Measurements from ENCODE around the gene IFIT1B. TPM values are rescaled to one million over a fixed set of nuclear protein-coding genes. Genes with fewer than 3 reads are reported as not detected.
A peak's percentile ranks its signal among the peaks of the same experiment; 100 is the strongest.

Gene IFIT1B
- total and polyA plus RNA-seq, 9 of the 15 experiments (the other 6 are each of a cell fraction or from before 2014, with no cell fraction given) = not detected

DNA sequence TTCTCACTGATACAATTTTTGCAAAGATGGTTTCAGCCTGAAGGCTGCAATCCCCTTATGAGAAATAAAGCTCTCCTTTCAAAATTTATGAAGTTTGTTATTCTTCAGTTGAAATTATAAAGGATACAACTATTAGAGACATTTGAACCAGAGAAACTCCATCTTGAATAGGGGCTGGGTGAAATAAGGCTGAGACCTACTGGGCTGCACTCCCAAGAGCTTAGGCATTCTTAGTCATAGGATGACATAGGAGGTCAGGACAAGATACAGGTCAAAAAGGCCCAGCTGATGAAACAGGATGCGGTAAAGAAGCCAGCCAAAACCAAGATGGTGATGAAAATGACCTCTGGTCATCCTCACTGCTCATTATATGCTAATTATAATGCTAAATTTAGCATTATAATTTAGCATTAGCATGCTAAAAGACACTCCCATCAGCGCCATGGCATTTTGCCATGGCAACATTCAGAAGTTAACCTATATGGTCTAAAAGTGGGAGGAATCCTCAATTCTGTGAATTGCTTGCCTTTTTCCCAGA, 22.4 kb upstream of the IFIT1B start (continued):
- TF ChIP-seq, protein P1, sequence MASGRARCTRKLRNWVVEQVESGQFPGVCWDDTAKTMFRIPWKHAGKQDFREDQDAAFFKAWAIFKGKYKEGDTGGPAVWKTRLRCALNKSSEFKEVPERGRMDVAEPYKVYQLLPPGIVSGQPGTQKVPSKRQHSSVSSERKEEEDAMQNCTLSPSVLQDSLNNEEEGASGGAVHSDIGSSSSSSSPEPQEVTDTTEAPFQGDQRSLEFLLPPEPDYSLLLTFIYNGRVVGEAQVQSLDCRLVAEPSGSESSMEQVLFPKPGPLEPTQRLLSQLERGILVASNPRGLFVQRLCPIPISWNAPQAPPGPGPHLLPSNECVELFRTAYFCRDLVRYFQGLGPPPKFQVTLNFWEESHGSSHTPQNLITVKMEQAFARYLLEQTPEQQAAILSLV (tag; IDR thresholded peaks at IDR 0.05) = peak; percentile 66
- no peak for TF ChIP-seq RBM22 (IDR thresholded peaks at IDR 0.05; ENCODE audit: low read depth, low read length, poor library complexity, severe bottlenecking)
- no peak; the same call in 1 of the 2 replicates for TF ChIP-seq MEF2D (tag; conservative IDR thresholded peaks at IDR 0.05; ENCODE audit: low read depth)
- TF ChIP-seq, protein P2, sequence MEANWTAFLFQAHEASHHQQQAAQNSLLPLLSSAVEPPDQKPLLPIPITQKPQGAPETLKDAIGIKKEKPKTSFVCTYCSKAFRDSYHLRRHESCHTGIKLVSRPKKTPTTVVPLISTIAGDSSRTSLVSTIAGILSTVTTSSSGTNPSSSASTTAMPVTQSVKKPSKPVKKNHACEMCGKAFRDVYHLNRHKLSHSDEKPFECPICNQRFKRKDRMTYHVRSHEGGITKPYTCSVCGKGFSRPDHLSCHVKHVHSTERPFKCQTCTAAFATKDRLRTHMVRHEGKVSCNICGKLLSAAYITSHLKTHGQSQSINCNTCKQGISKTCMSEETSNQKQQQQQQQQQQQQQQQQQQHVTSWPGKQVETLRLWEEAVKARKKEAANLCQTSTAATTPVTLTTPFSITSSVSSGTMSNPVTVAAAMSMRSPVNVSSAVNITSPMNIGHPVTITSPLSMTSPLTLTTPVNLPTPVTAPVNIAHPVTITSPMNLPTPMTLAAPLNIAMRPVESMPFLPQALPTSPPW (CRISPR knock-in tag; IDR thresholded peaks at IDR 0.05) = no peak
- no peak for TF ChIP-seq RBM34 (IDR thresholded peaks at IDR 0.05; ENCODE audit: borderline replicate concordance, insufficient read depth, low read length)
- TF ChIP-seq, protein P3, sequence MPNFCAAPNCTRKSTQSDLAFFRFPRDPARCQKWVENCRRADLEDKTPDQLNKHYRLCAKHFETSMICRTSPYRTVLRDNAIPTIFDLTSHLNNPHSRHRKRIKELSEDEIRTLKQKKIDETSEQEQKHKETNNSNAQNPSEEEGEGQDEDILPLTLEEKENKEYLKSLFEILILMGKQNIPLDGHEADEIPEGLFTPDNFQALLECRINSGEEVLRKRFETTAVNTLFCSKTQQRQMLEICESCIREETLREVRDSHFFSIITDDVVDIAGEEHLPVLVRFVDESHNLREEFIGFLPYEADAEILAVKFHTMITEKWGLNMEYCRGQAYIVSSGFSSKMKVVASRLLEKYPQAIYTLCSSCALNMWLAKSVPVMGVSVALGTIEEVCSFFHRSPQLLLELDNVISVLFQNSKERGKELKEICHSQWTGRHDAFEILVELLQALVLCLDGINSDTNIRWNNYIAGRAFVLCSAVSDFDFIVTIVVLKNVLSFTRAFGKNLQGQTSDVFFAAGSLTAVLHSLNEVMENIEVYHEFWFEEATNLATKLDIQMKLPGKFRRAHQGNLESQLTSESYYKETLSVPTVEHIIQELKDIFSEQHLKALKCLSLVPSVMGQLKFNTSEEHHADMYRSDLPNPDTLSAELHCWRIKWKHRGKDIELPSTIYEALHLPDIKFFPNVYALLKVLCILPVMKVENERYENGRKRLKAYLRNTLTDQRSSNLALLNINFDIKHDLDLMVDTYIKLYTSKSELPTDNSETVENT (CRISPR knock-in tag; IDR thresholded peaks at IDR 0.05) = no peak
- TF ChIP-seq RAD21 (CRISPR knock-in tag; conservative IDR thresholded peaks at IDR 0.05 in 1 of 2, IDR thresholded peaks at IDR 0.05 in 1 of 2) = peak in 1 of 2 experiments; percentile 9; a peak in 1 of 4 replicates
- no peak for TF ChIP-seq CBFB (CRISPR knock-in tag; IDR thresholded peaks at IDR 0.05)
- TF ChIP-seq, protein P4, sequence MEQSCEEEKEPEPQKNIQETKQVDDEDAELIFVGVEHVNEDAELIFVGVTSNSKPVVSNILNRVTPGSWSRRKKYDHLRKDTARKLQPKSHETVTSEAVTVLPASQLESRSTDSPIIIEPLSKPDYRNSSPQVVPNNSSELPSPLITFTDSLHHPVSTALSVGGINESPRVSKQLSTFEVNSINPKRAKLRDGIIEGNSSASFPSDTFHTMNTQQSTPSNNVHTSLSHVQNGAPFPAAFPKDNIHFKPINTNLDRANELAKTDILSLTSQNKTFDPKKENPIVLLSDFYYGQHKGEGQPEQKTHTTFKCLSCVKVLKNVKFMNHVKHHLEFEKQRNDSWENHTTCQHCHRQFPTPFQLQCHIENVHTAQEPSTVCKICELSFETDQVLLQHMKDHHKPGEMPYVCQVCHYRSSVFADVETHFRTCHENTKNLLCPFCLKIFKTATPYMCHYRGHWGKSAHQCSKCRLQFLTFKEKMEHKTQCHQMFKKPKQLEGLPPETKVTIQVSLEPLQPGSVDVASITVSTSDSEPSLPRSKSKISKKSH (CRISPR knock-in tag; IDR thresholded peaks at IDR 0.05) = no peak
- TF ChIP-seq ZNF232 (CRISPR knock-in tag; IDR thresholded peaks at IDR 0.05) = no peak
- peak; percentile 16; the same call in 1 of the 2 replicates for TF ChIP-seq JUND (IDR thresholded peaks at IDR 0.05; ENCODE audit: borderline replicate concordance, low read depth, low read length)
- TF ChIP-seq JUND (tag; IDR thresholded peaks at IDR 0.05; ENCODE audit: borderline replicate concordance, low read depth, low read length) = no peak
- TF ChIP-seq, protein P5, sequence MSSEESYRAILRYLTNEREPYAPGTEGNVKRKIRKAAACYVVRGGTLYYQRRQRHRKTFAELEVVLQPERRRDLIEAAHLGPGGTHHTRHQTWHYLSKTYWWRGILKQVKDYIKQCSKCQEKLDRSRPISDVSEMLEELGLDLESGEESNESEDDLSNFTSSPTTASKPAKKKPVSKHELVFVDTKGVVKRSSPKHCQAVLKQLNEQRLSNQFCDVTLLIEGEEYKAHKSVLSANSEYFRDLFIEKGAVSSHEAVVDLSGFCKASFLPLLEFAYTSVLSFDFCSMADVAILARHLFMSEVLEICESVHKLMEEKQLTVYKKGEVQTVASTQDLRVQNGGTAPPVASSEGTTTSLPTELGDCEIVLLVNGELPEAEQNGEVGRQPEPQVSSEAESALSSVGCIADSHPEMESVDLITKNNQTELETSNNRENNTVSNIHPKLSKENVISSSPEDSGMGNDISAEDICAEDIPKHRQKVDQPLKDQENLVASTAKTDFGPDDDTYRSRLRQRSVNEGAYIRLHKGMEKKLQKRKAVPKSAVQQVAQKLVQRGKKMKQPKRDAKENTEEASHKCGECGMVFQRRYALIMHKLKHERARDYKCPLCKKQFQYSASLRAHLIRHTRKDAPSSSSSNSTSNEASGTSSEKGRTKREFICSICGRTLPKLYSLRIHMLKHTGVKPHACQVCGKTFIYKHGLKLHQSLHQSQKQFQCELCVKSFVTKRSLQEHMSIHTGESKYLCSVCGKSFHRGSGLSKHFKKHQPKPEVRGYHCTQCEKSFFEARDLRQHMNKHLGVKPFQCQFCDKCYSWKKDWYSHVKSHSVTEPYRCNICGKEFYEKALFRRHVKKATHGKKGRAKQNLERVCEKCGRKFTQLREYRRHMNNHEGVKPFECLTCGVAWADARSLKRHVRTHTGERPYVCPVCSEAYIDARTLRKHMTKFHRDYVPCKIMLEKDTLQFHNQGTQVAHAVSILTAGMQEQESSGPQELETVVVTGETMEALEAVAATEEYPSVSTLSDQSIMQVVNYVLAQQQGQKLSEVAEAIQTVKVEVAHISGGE (CRISPR knock-in tag; IDR thresholded peaks at IDR 0.05) = 0 out of 6 replicates have a peak, but pooled peaks of 1 of the 3 experiments have one; percentile 33

Data from K562 (cell line).